A549 (cell line): ENCODE data around the gene FMNL3. TPM values are rescaled to one million over a fixed set of nuclear protein-coding genes. Genes with fewer than 3 reads are reported as not detected.

Source experiments
- ATAC-seq, 2 experiments: fragments of 200-7000 bp in 1 of 2; fragments of >200 bp in 1 of 2; cut with Nextera tagmentation in 1 of 2; cut with Tn5 transposase in 1 of 2; 3 replicates each; pipeline versions ENCODE4 v1.8.0 to v1.9.1; 2018 to 2020; ENCODE audit warnings: mild to moderate bottlenecking in 1 of 2, moderate library complexity in 1 of 2
- CTCF ChIA-PET: fragments of 300-600 bp; sonication (Branson Sonifier 250); formaldehyde crosslinking; extraction: SDS; loops from one replicate; lab custom pipeline; 2021; ENCODE audit warnings: antibody characterized with exemption, inconsistent platforms; lab: Yijun Ruan, JAX
- POLR2A ChIA-PET: fragments of 350-600 bp; formaldehyde crosslinking; extraction: SDS; loops from one replicate; lab custom pipeline; 2021; ENCODE audit warnings: antibody characterized with exemption, inconsistent platforms; lab: Yijun Ruan, JAX
- DNase-seq, 2 experiments: peaks; one replicate each; pipeline versions ENCODE4 v3.0.0 to v3.0.0-alpha.2; 2011 to 2016; ENCODE audit warnings: low read depth in 1 of 2, low spot score in 1 of 2
- FAIRE-seq: peaks from 2 replicates; lab custom pipeline; 2011; peaks lifted over from hg19 to GRCh38; lab: Jason Lieb, UNC
- H3K27ac ChIP-seq, 2 experiments: fragments of >200 bp; sonication (Bioruptor Twin); formaldehyde crosslinking; 3 replicates each; pipeline ENCODE4 v1.5.1; 2016 to 2017
- H3K4me1 ChIP-seq: fragments of >200 bp; sonication (Bioruptor Twin); formaldehyde crosslinking; 3 replicates; pipeline ENCODE4 v1.6.1; 2016
- H3K4me2 ChIP-seq: fragments of >200 bp; sonication (Bioruptor Twin); formaldehyde crosslinking; 3 replicates; pipeline ENCODE4 v1.6.1; 2016
- H3K4me3 ChIP-seq: fragments of >200 bp; sonication (Bioruptor Twin); formaldehyde crosslinking; 3 replicates; pipeline ENCODE4 v1.5.1; 2016
- H3K9me3 ChIP-seq: fragments of >200 bp; sonication (Bioruptor Twin); formaldehyde crosslinking; 3 replicates; pipeline ENCODE4 v1.6.1; 2016
- CHD2 ChIP-seq: fragments of 150-350 bp; IDR thresholded peaks from 2 replicates; pipeline ENCODE4 v1.6.1; 2014; ENCODE audit warnings: low read length; ENCODE audit not compliant: partially characterized antibody
- EHF ChIP-seq: fragments of 250-450 bp; sonication (Bioruptor Pico); IDR thresholded peaks from 2 replicates; pipeline ENCODE4 v1.5.0; 2020; ENCODE audit warnings: mild to moderate bottlenecking
- EP300 ChIP-seq, 2 experiments: fragments of >200 bp; sonication (Bioruptor Twin); formaldehyde crosslinking; IDR thresholded peaks; 2 replicates in 1 of 2; 3 replicates in 1 of 2; pipeline ENCODE4 v1.6.1; 2016 to 2017
- ESRRA ChIP-seq: fragments of 150-350 bp; IDR thresholded peaks from 2 replicates; pipeline ENCODE4 v1.6.1; 2014; ENCODE audit warnings: mild to moderate bottlenecking, low read length, borderline replicate concordance
- FOSB ChIP-seq: fragments of 250-450 bp; sonication (Bioruptor Pico); IDR thresholded peaks from 2 replicates; pipeline ENCODE4 v1.5.0; 2020; ENCODE audit warnings: mild to moderate bottlenecking, moderate library complexity
- GATA3 ChIP-seq: IDR thresholded peaks from 2 replicates; pipeline ENCODE4 v1.6.1; 2012; ENCODE audit warnings: borderline replicate concordance
- HEYL ChIP-seq: fragments of 250-450 bp; sonication (Bioruptor Pico); IDR thresholded peaks from 2 replicates; pipeline ENCODE4 v1.8.0; 2021; ENCODE audit warnings: mild to moderate bottlenecking, moderate library complexity
- HOXA7 ChIP-seq: fragments of 250-450 bp; sonication (Bioruptor Pico); IDR thresholded peaks from 2 replicates; pipeline ENCODE4 v1.5.0; 2020; ENCODE audit warnings: mild to moderate bottlenecking, moderate library complexity
- NR3C1 ChIP-seq: fragments of >200 bp; sonication (Bioruptor Twin); formaldehyde crosslinking; IDR thresholded peaks from 3 replicates; pipeline ENCODE4 v1.6.1; 2017
- POLR2A ChIP-seq: IDR thresholded peaks from 2 replicates; pipeline ENCODE4 v1.6.1; 2012; ENCODE audit warnings: mild to moderate bottlenecking, low read length
- RAD21 ChIP-seq, 2 experiments: fragments of >200 bp in 1 of 2; sonication (Bioruptor Twin) in 1 of 2; formaldehyde crosslinking in 1 of 2; IDR thresholded peaks in 1 of 2; conservative IDR thresholded peaks in 1 of 2; 2 replicates in 1 of 2; 3 replicates in 1 of 2; pipeline ENCODE4 v1.6.1; 2012 to 2018; ENCODE audit warnings: inconsistent platforms in 1 of 2
- RARB ChIP-seq: fragments of 250-450 bp; sonication (Bioruptor Pico); IDR thresholded peaks from 2 replicates; pipeline ENCODE4 v1.8.0; 2021; ENCODE audit warnings: mild to moderate bottlenecking, moderate library complexity
- RCOR1 ChIP-seq: fragments of 150-350 bp; IDR thresholded peaks from 2 replicates; pipeline ENCODE4 v1.6.1; 2014; ENCODE audit warnings: antibody characterized with exemption, low read length, low read depth
- TP53 ChIP-seq: fragments of 250-450 bp; sonication (Bioruptor Pico); IDR thresholded peaks from 2 replicates; pipeline ENCODE4 v1.5.0; 2021; ENCODE audit warnings: mild to moderate bottlenecking, moderate library complexity
- ZNF302 ChIP-seq: fragments of 250-450 bp; sonication (Bioruptor Pico); IDR thresholded peaks from 2 replicates; pipeline ENCODE4 v1.9.0; 2021; ENCODE audit warnings: inconsistent platforms, mild to moderate bottlenecking, moderate library complexity
- WGBS: methylation state at CpG from one replicate; pipeline ENCODE4 v1.1.6; 2017; ENCODE audit errors: missing lambda C conversion rate; 5-methylcytosine and 5-hydroxymethylcytosine counted together
- polyA plus RNA-seq, 4 experiments: library from polyadenylated mRNA; depleted of rRNA in 3 of 4; stranded (reverse); fragments of >200 nt; fragmentation: RNase III in 1 of 4; extraction: RNeasy Plus Mini Kit Qiagen cat#74134 plus additional on column Dnase treatment in 1 of 4; gene quantifications; 2 replicates in 3 of 4; 3 replicates in 1 of 4; pipeline ENCODE4 v1.2.3, GENCODE V29; 2011 to 2017
- TF ChIP-seq, protein P1 (sequence below): fragments of 150-350 bp; IDR thresholded peaks from 2 replicates; pipeline ENCODE4 v1.6.1; 2014; ENCODE audit warnings: low read depth, mild to moderate bottlenecking, low read length
- TF ChIP-seq, protein P2 (sequence below): IDR thresholded peaks from 2 replicates; pipeline ENCODE4 v1.6.1; 2012; ENCODE audit warnings: low read depth, borderline replicate concordance
- TF ChIP-seq, protein P3 (sequence below): fragments of >200 bp; sonication (Bioruptor Twin); formaldehyde crosslinking; IDR thresholded peaks from 3 replicates; pipeline ENCODE4 v1.6.1; 2016
- TF ChIP-seq, protein P4 (sequence below): fragments of 250-450 bp; sonication (Bioruptor Pico); IDR thresholded peaks from 2 replicates; pipeline ENCODE4 v1.5.0; 2020; ENCODE audit warnings: low read depth, mild to moderate bottlenecking, moderate library complexity

Gene FMNL3
- polyA plus RNA-seq, 2 of the 4 experiments (the other 2 are of a cell fraction) = 1.7 TPM

DNA sequence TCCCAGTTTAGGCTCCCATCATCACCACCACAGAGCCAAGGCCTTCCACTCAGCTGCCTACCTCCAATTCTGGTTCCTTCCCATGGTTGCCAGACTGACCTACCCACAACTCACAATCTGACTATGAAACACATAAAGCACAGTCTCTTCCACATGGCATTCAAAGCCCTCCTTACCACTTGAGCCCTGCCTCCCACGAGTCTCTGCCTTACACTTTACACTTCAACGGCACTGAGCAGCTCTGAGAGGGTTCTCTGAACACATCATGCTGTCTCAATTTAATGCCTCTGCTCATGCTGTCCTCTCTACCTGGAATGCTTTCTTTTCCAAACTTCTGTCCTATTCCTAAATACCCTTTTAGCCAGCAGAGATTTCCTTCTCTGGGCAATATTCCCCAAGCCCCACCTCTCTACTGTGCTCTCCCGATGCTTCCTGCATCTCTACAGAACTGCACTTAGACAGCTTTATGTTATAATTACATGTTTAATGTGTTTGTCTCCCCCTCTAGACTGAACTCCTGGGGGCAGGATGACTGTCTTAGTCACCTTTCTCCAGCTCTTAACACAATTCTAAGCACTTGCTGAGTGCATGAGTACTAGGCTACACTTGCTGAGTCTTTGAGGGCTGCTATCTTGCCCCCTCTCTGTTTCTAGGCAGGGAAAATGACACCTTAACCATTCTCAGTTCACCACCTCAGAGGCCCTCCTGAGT is 23.5 kb downstream of the FMNL3 start:
- WGBS = 57% methylated on average over 3 of the region's 3 CpGs
- Histone ChIP-seq H3K9me3 (no peaks in the 10 kb centered on the region), H3K4me3 (no peak overlapping the region)
- CTCF ChIA-PET = interaction anchor here (0.6 to 1.4 kb wide), 5 partner anchors 15 to 39 kb away, joined by 3 to 4 read pairs (median 3); no protein-coding TSS in a partner anchor
- no peak for DNase-seq
- TF ChIP-seq, protein P1, sequence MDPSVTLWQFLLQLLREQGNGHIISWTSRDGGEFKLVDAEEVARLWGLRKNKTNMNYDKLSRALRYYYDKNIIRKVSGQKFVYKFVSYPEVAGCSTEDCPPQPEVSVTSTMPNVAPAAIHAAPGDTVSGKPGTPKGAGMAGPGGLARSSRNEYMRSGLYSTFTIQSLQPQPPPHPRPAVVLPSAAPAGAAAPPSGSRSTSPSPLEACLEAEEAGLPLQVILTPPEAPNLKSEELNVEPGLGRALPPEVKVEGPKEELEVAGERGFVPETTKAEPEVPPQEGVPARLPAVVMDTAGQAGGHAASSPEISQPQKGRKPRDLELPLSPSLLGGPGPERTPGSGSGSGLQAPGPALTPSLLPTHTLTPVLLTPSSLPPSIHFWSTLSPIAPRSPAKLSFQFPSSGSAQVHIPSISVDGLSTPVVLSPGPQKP = no peak
- TF ChIP-seq ESRRA (no peak), RARB (no peak), EP300 (IDR thresholded peaks at IDR 0.05) (no peak), NR3C1 (no peak), HOXA7 (no peak), TP53 (CRISPR knock-in tag) (no peak)
- TF ChIP-seq, protein P2, sequence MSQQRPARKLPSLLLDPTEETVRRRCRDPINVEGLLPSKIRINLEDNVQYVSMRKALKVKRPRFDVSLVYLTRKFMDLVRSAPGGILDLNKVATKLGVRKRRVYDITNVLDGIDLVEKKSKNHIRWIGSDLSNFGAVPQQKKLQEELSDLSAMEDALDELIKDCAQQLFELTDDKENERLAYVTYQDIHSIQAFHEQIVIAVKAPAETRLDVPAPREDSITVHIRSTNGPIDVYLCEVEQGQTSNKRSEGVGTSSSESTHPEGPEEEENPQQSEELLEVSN = no peak
- TF ChIP-seq, all 56 proteins: peak for 0
- Histone ChIP-seq H3K4me2 (no peak overlapping the region), H3K27ac (no peak overlapping the region), H3K4me1 (no peaks in the 10 kb centered on the region)
- FAIRE-seq (no peak), ATAC-seq (no peak)
- POLR2A ChIA-PET = no interaction called here

DNA sequence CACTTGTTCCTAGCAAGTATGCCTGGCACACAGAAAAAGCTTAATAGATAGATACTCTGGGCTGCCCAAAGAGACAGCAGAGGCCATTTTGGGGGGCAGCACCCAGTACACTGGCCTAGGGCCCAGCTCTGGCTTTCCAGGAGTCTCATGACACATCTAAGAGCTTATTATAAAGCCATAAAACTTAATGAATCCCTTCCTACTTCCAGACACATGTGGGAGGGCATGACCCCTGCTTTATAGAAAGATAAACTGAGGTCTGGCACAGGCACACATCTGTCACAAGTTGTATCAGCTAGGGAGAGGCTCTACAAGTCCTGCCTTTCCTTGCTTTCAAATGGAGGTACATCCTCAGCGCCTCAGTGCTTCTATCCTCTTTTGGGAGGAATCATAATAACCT is 27.1 kb downstream of the FMNL3 start:
- no peaks in the 10 kb centered on the region for H3K4me1 ChIP-seq
- no peak for FAIRE-seq
- H3K9me3 ChIP-seq = no peaks in the 10 kb centered on the region
- ChIA-PET POLR2A (no interaction called here), CTCF (interaction anchor here (0.9 to 1.7 kb wide), 5 partner anchors 13 to 36 kb away, joined by 3 to 9 read pairs (median 3); no protein-coding TSS in a partner anchor)
- H3K27ac ChIP-seq = no peak overlapping the region
- 42% methylated on average over 1 of the region's 1 CpG for WGBS
- H3K4me3 ChIP-seq = no peak overlapping the region
- DNase-seq = no peak
- no peak overlapping the region for H3K4me2 ChIP-seq
- ATAC-seq = no peak
- TF ChIP-seq EP300 (IDR thresholded peaks at IDR 0.05) (no peak), HEYL (CRISPR knock-in tag) (no peak), RCOR1 (no peak), EHF (CRISPR knock-in tag) (no peak), GATA3 (no peak), POLR2A (no peak), RAD21 (conservative IDR thresholded peaks at IDR 0.05 in 1 of 2, IDR thresholded peaks at IDR 0.05 in 1 of 2) (no peak), ZNF302 (CRISPR knock-in tag) (no peak), FOSB (CRISPR knock-in tag) (no peak), CHD2 (no peak)
- TF ChIP-seq, protein P3, sequence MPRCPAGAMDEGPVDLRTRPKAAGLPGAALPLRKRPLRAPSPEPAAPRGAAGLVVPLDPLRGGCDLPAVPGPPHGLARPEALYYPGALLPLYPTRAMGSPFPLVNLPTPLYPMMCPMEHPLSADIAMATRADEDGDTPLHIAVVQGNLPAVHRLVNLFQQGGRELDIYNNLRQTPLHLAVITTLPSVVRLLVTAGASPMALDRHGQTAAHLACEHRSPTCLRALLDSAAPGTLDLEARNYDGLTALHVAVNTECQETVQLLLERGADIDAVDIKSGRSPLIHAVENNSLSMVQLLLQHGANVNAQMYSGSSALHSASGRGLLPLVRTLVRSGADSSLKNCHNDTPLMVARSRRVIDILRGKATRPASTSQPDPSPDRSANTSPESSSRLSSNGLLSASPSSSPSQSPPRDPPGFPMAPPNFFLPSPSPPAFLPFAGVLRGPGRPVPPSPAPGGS = no peak
- TF ChIP-seq, protein P4, sequence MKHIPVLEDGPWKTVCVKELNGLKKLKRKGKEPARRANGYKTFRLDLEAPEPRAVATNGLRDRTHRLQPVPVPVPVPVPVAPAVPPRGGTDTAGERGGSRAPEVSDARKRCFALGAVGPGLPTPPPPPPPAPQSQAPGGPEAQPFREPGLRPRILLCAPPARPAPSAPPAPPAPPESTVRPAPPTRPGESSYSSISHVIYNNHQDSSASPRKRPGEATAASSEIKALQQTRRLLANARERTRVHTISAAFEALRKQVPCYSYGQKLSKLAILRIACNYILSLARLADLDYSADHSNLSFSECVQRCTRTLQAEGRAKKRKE (CRISPR knock-in tag) = no peak
- TF ChIP-seq, protein P1 = no peak
